ENCODE results near the gene FAR2. TPM values are rescaled to one million over a fixed set of nuclear protein-coding genes. Genes with fewer than 3 reads are reported as not detected.

Gene FAR2
- total RNA-seq, 2 experiments from 2014 or later = 0.73 TPM; not detected in 1

DNA sequence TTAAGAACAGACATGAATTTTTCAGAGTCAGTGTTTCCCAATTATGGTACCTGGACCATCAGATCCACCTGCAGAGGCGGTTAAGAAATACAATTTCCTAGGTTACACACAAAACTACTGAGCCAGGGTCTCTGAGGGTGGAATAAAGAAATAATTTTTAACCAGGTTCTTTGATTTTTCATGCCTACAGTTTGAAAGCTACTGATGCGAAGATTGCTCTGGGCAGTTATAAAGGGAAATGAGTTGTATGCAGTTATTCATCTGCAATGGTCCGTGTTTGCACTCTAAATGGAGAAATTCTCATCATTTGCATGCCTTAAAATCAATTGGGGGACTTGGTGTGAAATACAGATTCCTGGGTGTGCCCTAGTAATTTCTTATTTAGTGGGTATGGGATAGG, 142.1 kb downstream of the FAR2 start:
- no peak overlapping the region for H2AFZ ChIP-seq (ENCODE audit: low read length)
- H3K4me3 ChIP-seq (ENCODE audit: low read depth, low read length, poor library complexity, severe bottlenecking) = no peak overlapping the region
- H3K36me3 ChIP-seq (ENCODE audit: insufficient read depth, low read length) = no peaks in the 10 kb centered on the region
- no peaks in the 10 kb centered on the region for H3K9me2 ChIP-seq (ENCODE audit: insufficient read depth, low read length)
- BruUV-seq (replicated peaks) = no TSS peak
- DNase-seq (ENCODE audit: low spot score) = no peak
- H3K4me2 ChIP-seq (ENCODE audit: low read length) = no peak overlapping the region
- H4K20me1 ChIP-seq (ENCODE audit: insufficient read depth, low read length) = no peaks in the 10 kb centered on the region
- no peaks in the 10 kb centered on the region for H3K9me3 ChIP-seq (ENCODE audit: low read length)
- no peaks in the 10 kb centered on the region for H3K79me2 ChIP-seq (ENCODE audit: insufficient read depth, low read depth, low read length)
- ChIA-PET POLR2A (no interaction called here), CTCF (ENCODE audit: unreplicated experiment) (no interaction called here)
- no peak overlapping the region for H3K27ac ChIP-seq (ENCODE audit: low read depth, low read length, poor library complexity, severe bottlenecking)
- no peaks in the 10 kb centered on the region for H3K4me1 ChIP-seq (ENCODE audit: insufficient read depth, low read length, poor library complexity, severe bottlenecking)
- intact Hi-C loops (cut with micrococcal nuclease; ENCODE audit: unreplicated experiment) = no loop called here
- TF ChIP-seq CTCF (conservative IDR thresholded peaks at IDR 0.05; ENCODE audit: low read length) (no peak), EZH2phosphoT487 (IDR thresholded peaks at IDR 0.05; ENCODE audit: borderline replicate concordance, low read depth, low read length) (no peak)

DNA sequence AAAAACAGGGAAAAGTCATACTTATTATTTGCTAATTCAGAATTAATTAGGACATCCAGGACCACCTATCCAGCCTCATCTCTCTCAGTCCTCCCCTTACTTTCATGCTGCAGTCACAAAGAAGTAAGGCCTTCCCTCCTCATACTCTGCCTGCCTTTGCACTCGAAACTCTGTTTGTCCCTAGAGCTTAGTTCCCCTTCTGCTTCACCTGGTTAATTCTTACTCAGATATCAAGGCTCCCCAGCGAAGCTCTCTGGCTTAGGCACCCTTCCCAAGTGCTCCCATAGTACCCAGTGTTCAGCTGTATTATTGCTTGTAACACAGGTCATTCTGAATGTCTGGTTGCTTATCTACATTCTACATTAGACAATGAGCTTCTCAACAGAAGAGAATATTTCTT, 150.6 kb downstream of the FAR2 start:
- CTCF ChIA-PET (ENCODE audit: unreplicated experiment) = no interaction called here
- POLR2A ChIA-PET = interaction anchor here (0.9 kb wide), 1 partner anchor 207 kb away, joined by 3 read pairs; no protein-coding TSS in a partner anchor
- intact Hi-C loops (cut with micrococcal nuclease; ENCODE audit: unreplicated experiment) = no loop called here

GRCh38 chr12:29301114-29301513, 152.0 kb downstream of the FAR2 start:
- Histone ChIP-seq H3K36me3 (ENCODE audit: insufficient read depth, low read length) (no peaks in the 10 kb centered on the region), H3K4me3 (ENCODE audit: low read depth, low read length, poor library complexity, severe bottlenecking) (no peak overlapping the region), H3K4me2 (ENCODE audit: low read length) (no peak overlapping the region), H3K9me2 (ENCODE audit: insufficient read depth, low read length) (no peaks in the 10 kb centered on the region), H3K9me3 (ENCODE audit: low read length) (no peaks in the 10 kb centered on the region), H2AFZ (ENCODE audit: low read length) (no peak overlapping the region), H3K79me2 (ENCODE audit: insufficient read depth, low read depth, low read length) (no peaks in the 10 kb centered on the region), H3K4me1 (ENCODE audit: insufficient read depth, low read length, poor library complexity, severe bottlenecking) (no peaks in the 10 kb centered on the region), H4K20me1 (ENCODE audit: insufficient read depth, low read length) (no peaks in the 10 kb centered on the region), H3K27ac (ENCODE audit: low read depth, low read length, poor library complexity, severe bottlenecking) (no peak overlapping the region)
- no TSS peak for BruUV-seq (replicated peaks)
- ChIA-PET CTCF (ENCODE audit: unreplicated experiment) (no interaction called here), POLR2A (no interaction called here)
- intact Hi-C loops (cut with micrococcal nuclease; ENCODE audit: unreplicated experiment) = no loop called here
- TF ChIP-seq EZH2phosphoT487 (IDR thresholded peaks at IDR 0.05; ENCODE audit: borderline replicate concordance, low read depth, low read length) (no peak), CTCF (conservative IDR thresholded peaks at IDR 0.05; ENCODE audit: low read length) (no peak)
- no peak for DNase-seq (ENCODE audit: low spot score)

More for the DNA sequence above, 150.6 kb downstream of the FAR2 start:
- TF ChIP-seq EZH2phosphoT487 (IDR thresholded peaks at IDR 0.05; ENCODE audit: borderline replicate concordance, low read depth, low read length) (no peak), CTCF (conservative IDR thresholded peaks at IDR 0.05; ENCODE audit: low read length) (no peak)
- DNase-seq (ENCODE audit: low spot score) = no peak
- BruUV-seq (replicated peaks) = no TSS peak
- Histone ChIP-seq H3K4me1 (ENCODE audit: insufficient read depth, low read length, poor library complexity, severe bottlenecking) (no peaks in the 10 kb centered on the region), H3K4me3 (ENCODE audit: low read depth, low read length, poor library complexity, severe bottlenecking) (no peak overlapping the region), H3K27ac (ENCODE audit: low read depth, low read length, poor library complexity, severe bottlenecking) (no peak overlapping the region), H4K20me1 (ENCODE audit: insufficient read depth, low read length) (no peaks in the 10 kb centered on the region), H3K9me2 (ENCODE audit: insufficient read depth, low read length) (no peaks in the 10 kb centered on the region), H3K79me2 (ENCODE audit: insufficient read depth, low read depth, low read length) (no peaks in the 10 kb centered on the region), H3K4me2 (ENCODE audit: low read length) (no peak overlapping the region), H3K9me3 (ENCODE audit: low read length) (no peaks in the 10 kb centered on the region), H2AFZ (ENCODE audit: low read length) (no peak overlapping the region), H3K36me3 (ENCODE audit: insufficient read depth, low read length) (no peaks in the 10 kb centered on the region)
